SU-DHL-6 (cell line): ENCODE data around the gene CNTNAP5.

ENCODE experiments used
- EZH2phosphoT487 ChIP-seq: fragments of 200-600 bp; sonication (generic), shearing (Covaris generic); conservative IDR thresholded peaks from 2 replicates; pipeline ENCODE4 v1.6.1; 2018; ENCODE audit warnings: mild to moderate bottlenecking, antibody characterized with exemption, low read length, moderate library complexity, mixed read lengths
- TF ChIP-seq, protein P1 (sequence below): fragments of 200-600 bp; sonication (generic); IDR thresholded peaks from one replicate; pipeline ENCODE4 v1.5.1; 2017; ENCODE audit warnings: antibody characterized with exemption, mild to moderate bottlenecking, low read length, moderate library complexity; ENCODE audit not compliant: insufficient read depth, poor library complexity, severe bottlenecking

DNA sequence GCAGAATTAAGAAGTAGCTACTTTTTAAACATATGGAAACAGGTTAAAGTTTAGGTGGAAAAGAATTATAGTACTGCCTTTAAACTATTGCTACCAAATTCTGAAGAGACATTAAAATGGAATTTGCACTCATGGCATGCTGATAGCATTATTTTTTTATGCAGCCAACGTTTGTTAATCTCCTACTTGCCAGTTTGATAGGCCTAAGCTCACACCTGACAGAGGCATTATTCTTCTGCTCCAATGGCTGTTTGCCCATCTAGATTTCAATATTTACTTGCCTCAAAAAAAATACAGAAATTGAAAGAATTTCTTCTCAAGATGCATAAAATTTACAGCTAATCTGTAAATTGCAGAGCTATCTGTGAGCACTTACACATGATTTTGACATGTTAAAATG is 849.6 kb downstream of the CNTNAP5 start:
- TF ChIP-seq, protein P1, sequence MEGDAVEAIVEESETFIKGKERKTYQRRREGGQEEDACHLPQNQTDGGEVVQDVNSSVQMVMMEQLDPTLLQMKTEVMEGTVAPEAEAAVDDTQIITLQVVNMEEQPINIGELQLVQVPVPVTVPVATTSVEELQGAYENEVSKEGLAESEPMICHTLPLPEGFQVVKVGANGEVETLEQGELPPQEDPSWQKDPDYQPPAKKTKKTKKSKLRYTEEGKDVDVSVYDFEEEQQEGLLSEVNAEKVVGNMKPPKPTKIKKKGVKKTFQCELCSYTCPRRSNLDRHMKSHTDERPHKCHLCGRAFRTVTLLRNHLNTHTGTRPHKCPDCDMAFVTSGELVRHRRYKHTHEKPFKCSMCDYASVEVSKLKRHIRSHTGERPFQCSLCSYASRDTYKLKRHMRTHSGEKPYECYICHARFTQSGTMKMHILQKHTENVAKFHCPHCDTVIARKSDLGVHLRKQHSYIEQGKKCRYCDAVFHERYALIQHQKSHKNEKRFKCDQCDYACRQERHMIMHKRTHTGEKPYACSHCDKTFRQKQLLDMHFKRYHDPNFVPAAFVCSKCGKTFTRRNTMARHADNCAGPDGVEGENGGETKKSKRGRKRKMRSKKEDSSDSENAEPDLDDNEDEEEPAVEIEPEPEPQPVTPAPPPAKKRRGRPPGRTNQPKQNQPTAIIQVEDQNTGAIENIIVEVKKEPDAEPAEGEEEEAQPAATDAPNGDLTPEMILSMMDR, result no peak
- TF ChIP-seq EZH2phosphoT487, result no peak
